HUES48 (cell line): Measurements from ENCODE around the gene TLCD4.

Source experiments
- H3K27ac ChIP-seq: one replicate; pipeline ENCODE4 v1.7.0; 2013; ENCODE audit warnings: low read depth, low read length, inconsistent platforms
- H3K27me3 ChIP-seq: 2 replicates; pipeline ENCODE4 v1.6.1; 2013; ENCODE audit warnings: mild to moderate bottlenecking, low read length; ENCODE audit not compliant: control insufficient read depth, insufficient read depth
- H3K36me3 ChIP-seq: 2 replicates; pipeline ENCODE4 v1.6.1; 2013; ENCODE audit warnings: low read length; ENCODE audit not compliant: control insufficient read depth, insufficient read depth
- H3K4me1 ChIP-seq: 2 replicates; pipeline ENCODE4 v1.6.1; 2013; ENCODE audit warnings: mild to moderate bottlenecking, low read length; ENCODE audit not compliant: control insufficient read depth, insufficient read depth
- H3K4me3 ChIP-seq: 2 replicates; pipeline ENCODE4 v1.5.1; 2013; ENCODE audit warnings: mild to moderate bottlenecking, low read depth, low read length
- H3K9ac ChIP-seq: 2 replicates; pipeline ENCODE4 v1.6.1; 2013; ENCODE audit warnings: mild to moderate bottlenecking, low read depth, low read length, moderate library complexity
- H3K9me3 ChIP-seq: 2 replicates; pipeline ENCODE4 v1.6.1; 2013; ENCODE audit warnings: low read length; ENCODE audit not compliant: control insufficient read depth, insufficient read depth

TLCD4 gene

GRCh38 chr1:95117207-95118066 is at the start of gene TLCD4:
Gene TLCD4, plus strand, starts transcription at chr1:95117355. Its CDS starts 26,547 bp downstream, at chr1:95143902.
- H3K27ac ChIP-seq: peak within 1 kb of the TSS; percentile 21

GRCh38 chr1:95067568-95067967 is 49.6 kb upstream of the TLCD4 start:
- Histone ChIP-seq H3K27ac (no peak overlapping the region), H3K27me3 (no peaks in the 10 kb centered on the region), H3K9me3 (no peaks in the 10 kb centered on the region), H3K9ac (no peak overlapping the region), H3K36me3 (no peaks in the 10 kb centered on the region), H3K4me1 (no peaks in the 10 kb centered on the region), H3K4me3 (no peak overlapping the region)

More at GRCh38 chr1:95117207-95118066, at the start of gene TLCD4:
- peak within 1 kb of the TSS; percentile 10; the same call in 1 of the 2 replicates for H3K9ac ChIP-seq
- H3K27me3 ChIP-seq: peaks cover 14% of the 10 kb centered on the region
- peak within 1 kb of the TSS; percentile 86 for H3K4me3 ChIP-seq
- H3K4me1 ChIP-seq: peaks cover 18% of the 10 kb centered on the region; the same call in 1 of the 2 replicates
- no peaks in the 10 kb centered on the region for H3K36me3 ChIP-seq
- no peaks in the 10 kb centered on the region for H3K9me3 ChIP-seq

GRCh38 chr1:95068956-95069709 is 48.0 kb upstream of the TLCD4 start:
- H3K27me3 ChIP-seq: no peaks in the 10 kb centered on the region; the same call in 1 of the 2 replicates
- H3K4me1 ChIP-seq: no peaks in the 10 kb centered on the region
- H3K9ac ChIP-seq: no peak overlapping the region
- H3K4me3 ChIP-seq: no peak overlapping the region
- H3K9me3 ChIP-seq: no peaks in the 10 kb centered on the region
- peak overlapping the region; percentile 58 for H3K27ac ChIP-seq
- no peaks in the 10 kb centered on the region for H3K36me3 ChIP-seq

GRCh38 chr1:95069710-95070093 is 47.5 kb upstream of the TLCD4 start:
- H3K4me3 ChIP-seq: no peak overlapping the region
- H3K4me1 ChIP-seq: no peaks in the 10 kb centered on the region
- H3K36me3 ChIP-seq: no peaks in the 10 kb centered on the region
- no peaks in the 10 kb centered on the region; the same call in 1 of the 2 replicates for H3K27me3 ChIP-seq
- H3K9me3 ChIP-seq: no peaks in the 10 kb centered on the region
- H3K9ac ChIP-seq: no peak overlapping the region
- H3K27ac ChIP-seq: no peak overlapping the region

GRCh38 chr1:95071539-95071938 is 45.6 kb upstream of the TLCD4 start:
- Histone ChIP-seq H3K9ac (no peak overlapping the region), H3K27me3 (no peaks in the 10 kb centered on the region; the same call in 1 of the 2 replicates), H3K36me3 (no peaks in the 10 kb centered on the region), H3K4me1 (no peaks in the 10 kb centered on the region), H3K4me3 (peak overlapping the region; percentile 98; the same call in 1 of the 2 replicates), H3K9me3 (no peaks in the 10 kb centered on the region), H3K27ac (no peak overlapping the region)

GRCh38 chr1:95072117-95072516 is 45.0 kb upstream of the TLCD4 start:
- Histone ChIP-seq H3K27ac (no peak overlapping the region), H3K4me3 (peak overlapping the region; percentile 98), H3K9me3 (no peaks in the 10 kb centered on the region), H3K36me3 (no peaks in the 10 kb centered on the region), H3K9ac (no peak overlapping the region), H3K4me1 (no peaks in the 10 kb centered on the region), H3K27me3 (no peaks in the 10 kb centered on the region; the same call in 1 of the 2 replicates)

GRCh38 chr1:95072532-95073419 is 44.4 kb upstream of the TLCD4 start, which contains the start of gene ALG14:
Gene ALG14, minus strand, starts transcription at chr1:95072951. Its CDS starts 53 bp downstream, at chr1:95072898.
- Histone ChIP-seq H3K9ac (peak within 1 kb of the TSS; percentile 17; the same call in 1 of the 2 replicates), H3K4me1 (no peaks in the 10 kb centered on the region), H3K4me3 (peak within 1 kb of the TSS; percentile 98), H3K36me3 (no peaks in the 10 kb centered on the region), H3K27ac (peak within 1 kb of the TSS; percentile 47), H3K9me3 (no peaks in the 10 kb centered on the region), H3K27me3 (no peaks in the 10 kb centered on the region; the same call in 1 of the 2 replicates)

- H3K4me3 ChIP-seq: peak overlapping the region; percentile 98
- no peak overlapping the region for H3K27ac ChIP-seq
- no peaks in the 10 kb centered on the region for H3K4me1 ChIP-seq
- H3K9ac ChIP-seq: peak overlapping the region; percentile 17; the same call in 1 of the 2 replicates
- no peaks in the 10 kb centered on the region for H3K9me3 ChIP-seq
- no peaks in the 10 kb centered on the region for H3K36me3 ChIP-seq
- H3K27me3 ChIP-seq: no peaks in the 10 kb centered on the region; the same call in 1 of the 2 replicates
These were observed 43.7 kb upstream of the TLCD4 start for GRCh38 chr1:95073446-95073845.

GRCh38 chr1:95076034-95076433 is 41.1 kb upstream of the TLCD4 start:
- no peak overlapping the region for H3K4me3 ChIP-seq
- no peaks in the 10 kb centered on the region for H3K36me3 ChIP-seq
- no peak overlapping the region for H3K9ac ChIP-seq
- H3K9me3 ChIP-seq: no peaks in the 10 kb centered on the region
- H3K27ac ChIP-seq: no peak overlapping the region
- peaks cover 7% of the 10 kb centered on the region; the same call in 1 of the 2 replicates for H3K4me1 ChIP-seq
- H3K27me3 ChIP-seq: no peaks in the 10 kb centered on the region; the same call in 1 of the 2 replicates

GRCh38 chr1:95080446-95080845 is 36.7 kb upstream of the TLCD4 start:
- H3K9me3 ChIP-seq: no peaks in the 10 kb centered on the region
- no peak overlapping the region for H3K9ac ChIP-seq
- no peak overlapping the region for H3K27ac ChIP-seq
- H3K36me3 ChIP-seq: no peaks in the 10 kb centered on the region
- peaks cover 20% of the 10 kb centered on the region for H3K4me1 ChIP-seq
- no peaks in the 10 kb centered on the region for H3K27me3 ChIP-seq
- H3K4me3 ChIP-seq: no peak overlapping the region
